HepG2 (cell line): Measurements from ENCODE around the gene SLC22A23. TPM values are rescaled to one million over a fixed set of nuclear protein-coding genes. Genes with fewer than 3 reads are reported as not detected.

Experiments
- DMTF1 ChIP-seq: sonication (generic); formaldehyde crosslinking; IDR thresholded peaks from 2 replicates; pipeline ENCODE4 v1.4.0; 2020; ENCODE audit warnings: mild to moderate bottlenecking, missing genetic modification reagents
- GMEB2 ChIP-seq: IDR thresholded peaks from 2 replicates; pipeline ENCODE4 v1.6.1; 2016; ENCODE audit warnings: missing biosample characterization, missing genetic modification reagents, low read depth
- HNF1A ChIP-seq, 2 experiments: sonication (generic) in 1 of 2; formaldehyde crosslinking in 1 of 2; IDR thresholded peaks; 2 replicates each; pipeline versions ENCODE4 v1.4.0 to v1.6.1; 2016 to 2020; ENCODE audit warnings: borderline replicate concordance in 1 of 2, low read depth in 1 of 2, mild to moderate bottlenecking in 1 of 2, missing genetic modification reagents in 1 of 2
- LBX2 ChIP-seq: sonication (generic); formaldehyde crosslinking; IDR thresholded peaks from 2 replicates; pipeline ENCODE4 v1.5.0; 2020; ENCODE audit warnings: missing genetic modification reagents, mild to moderate bottlenecking, borderline replicate concordance
- NFATC3 ChIP-seq: sonication (generic); formaldehyde crosslinking; IDR thresholded peaks from 2 replicates; pipeline ENCODE4 v1.5.1; 2020; ENCODE audit warnings: mild to moderate bottlenecking, missing genetic modification reagents
- ZNF251 ChIP-seq: sonication (generic); formaldehyde crosslinking; IDR thresholded peaks from 2 replicates; pipeline ENCODE4 v1.9.0; 2021; ENCODE audit warnings: mild to moderate bottlenecking, missing genetic modification reagents
- ZNF318 ChIP-seq: sonication (generic); formaldehyde crosslinking; IDR thresholded peaks from 2 replicates; pipeline ENCODE4 v1.4.0; 2020; ENCODE audit warnings: mild to moderate bottlenecking, missing genetic modification reagents
- ZNF557 ChIP-seq: sonication (generic); formaldehyde crosslinking; IDR thresholded peaks from 2 replicates; pipeline ENCODE4 v1.4.0; 2020; ENCODE audit warnings: missing genetic modification reagents
- ZNF605 ChIP-seq: sonication (generic); formaldehyde crosslinking; IDR thresholded peaks from 2 replicates; pipeline ENCODE4 v1.8.0; 2022; ENCODE audit warnings: mild to moderate bottlenecking, missing genetic modification reagents
- ZNF776 ChIP-seq: sonication (generic); formaldehyde crosslinking; IDR thresholded peaks from 2 replicates; pipeline ENCODE4 v1.4.0; 2020; ENCODE audit warnings: mild to moderate bottlenecking, missing genetic modification reagents
- polyA plus RNA-seq, 8 experiments: library from polyadenylated mRNA; depleted of rRNA in 3 of 8; stranded (reverse) in 7 of 8; unstranded in 1 of 8; fragments of >200 nt; fragmentation: Illumina TruSeq in 4 of 8; extraction: Trizol in 4 of 8; gene quantifications; 2 replicates each; pipeline versions ENCODE4 v1.2.1 to v1.2.3, GENCODE V29; 2011 to 2016; ENCODE audit warnings: low read depth in 4 of 8, missing spikeins in 1 of 8, mixed read lengths in 1 of 8; ENCODE audit not compliant: insufficient read depth in 1 of 8
- total RNA-seq, 5 experiments: library from RNA; depleted of rRNA; stranded (reverse); fragments of >200 nt; fragmentation: Illumina TruSeq; extraction: Trizol; gene quantifications; 2 replicates each; pipeline ENCODE4 v1.2.3, GENCODE V29; 2016; ENCODE audit warnings: low read depth in 1 of 5

Gene SLC22A23
- total and polyA plus RNA-seq, 2 of the 13 experiments (the other 11 are each of a cell fraction or from before 2014, with no cell fraction given): 11.8 to 17.5 TPM

- TF ChIP-seq ZNF605: peak; percentile 27; the same call in 1 of the 2 replicates
- no peak for TF ChIP-seq LBX2
- no peak for TF ChIP-seq GMEB2 (CRISPR knock-in tag)
- peak; percentile 20; the same call in 1 of the 2 replicates for TF ChIP-seq ZNF318
- TF ChIP-seq HNF1A (IDR thresholded peaks at IDR 0.05; ENCODE audit: low read depth): peak; percentile 100
- peak; percentile 100 for TF ChIP-seq HNF1A (CRISPR knock-in tag; IDR thresholded peaks at IDR 0.05; ENCODE audit: borderline replicate concordance)
- TF ChIP-seq ZNF557 (CRISPR knock-in tag): no peak
- TF ChIP-seq DMTF1 (CRISPR knock-in tag): no peak
- no peak for TF ChIP-seq ZNF251 (CRISPR knock-in tag)
- no peak for TF ChIP-seq NFATC3 (CRISPR knock-in tag)
- no peak for TF ChIP-seq ZNF776
Observed at GRCh38 chr6:3231247-3232016, 225.4 kb downstream of the SLC22A23 start (continued).
